HCT116 (cell line): ENCODE data around the gene RFX1.

Experiments used
- ATF3 ChIP-seq: IDR thresholded peaks from 2 replicates; pipeline ENCODE4 v1.6.1; 2012
- CBX3 ChIP-seq: IDR thresholded peaks from 2 replicates; pipeline ENCODE4 v1.6.1; 2012; ENCODE audit warnings: low read depth
- CEBPB ChIP-seq: IDR thresholded peaks from 2 replicates; pipeline ENCODE4 v1.6.1; 2012; ENCODE audit warnings: low read depth
- CTCF ChIP-seq, 3 experiments: fragments of 200-600 bp in 1 of 3; sonication (generic) in 1 of 3; IDR thresholded peaks in 2 of 3; conservative IDR thresholded peaks in 1 of 3; 2 replicates each; pipeline ENCODE4 v1.5.1; 2012 to 2017; ENCODE audit warnings: low read depth in 2 of 3, low read length in 2 of 3, antibody characterized with exemption in 1 of 3, borderline replicate concordance in 1 of 3, control low read depth in 1 of 3, mild to moderate bottlenecking in 1 of 3, mixed read lengths in 1 of 3, mixed run types in 1 of 3, moderate library complexity in 1 of 3; ENCODE audit not compliant: insufficient read depth in 1 of 3
- EGR1 ChIP-seq: IDR thresholded peaks from 2 replicates; pipeline ENCODE4 v1.6.1; 2012; ENCODE audit warnings: low read depth
- ELF1 ChIP-seq: IDR thresholded peaks from 2 replicates; pipeline ENCODE4 v1.6.1; 2012; ENCODE audit warnings: low read depth, borderline replicate concordance
- EZH2 ChIP-seq: fragments of 200-600 bp; sonication (generic); IDR thresholded peaks from 2 replicates; pipeline ENCODE4 v1.6.1; 2017; ENCODE audit warnings: antibody characterized with exemption, mixed run types
- JUND ChIP-seq: IDR thresholded peaks from 2 replicates; pipeline ENCODE4 v1.6.1; 2012
- POLR2A ChIP-seq: IDR thresholded peaks from 2 replicates; pipeline ENCODE4 v1.7.0; 2011; ENCODE audit warnings: borderline replicate concordance; ENCODE audit not compliant: insufficient read depth, insufficient read length; ENCODE audit errors: extremely low read depth
- POLR2AphosphoS5 ChIP-seq: IDR thresholded peaks from 2 replicates; pipeline ENCODE4 v1.6.1; 2011; ENCODE audit warnings: mild to moderate bottlenecking, low read depth, low read length, moderate library complexity
- RAD21 ChIP-seq: IDR thresholded peaks from 2 replicates; pipeline ENCODE4 v1.6.1; 2012; ENCODE audit warnings: low read depth, mild to moderate bottlenecking
- SRF ChIP-seq: IDR thresholded peaks from 2 replicates; pipeline ENCODE4 v1.6.1; 2012; ENCODE audit warnings: low read depth
- YY1 ChIP-seq: IDR thresholded peaks from 2 replicates; pipeline ENCODE4 v1.6.1; 2011; ENCODE audit warnings: low read length, low read depth, moderate library complexity, mild to moderate bottlenecking; ENCODE audit not compliant: insufficient replicate concordance; ENCODE audit errors: extremely low read depth
- ZNF274 ChIP-seq: fragments of 200-500 bp; sonication (Bioruptor generic); IDR thresholded peaks from 2 replicates; pipeline ENCODE4 v1.6.1; 2014; ENCODE audit warnings: mild to moderate bottlenecking, low read depth, low read length, inconsistent platforms

- no peak for TF ChIP-seq CTCF (IDR thresholded peaks at IDR 0.05 in 2 of 3, conservative IDR thresholded peaks at IDR 0.05 in 1 of 3; ENCODE audit: borderline replicate concordance in 1 of 3, insufficient read depth in 1 of 3, low read depth in 2 of 3, low read length in 2 of 3)
- no peak for TF ChIP-seq ZNF274
- no peak for TF ChIP-seq EZH2
- TF ChIP-seq RAD21 = no peak
- TF ChIP-seq POLR2A = no peak
- no peak for TF ChIP-seq ATF3
- no peak for TF ChIP-seq SRF
- no peak for TF ChIP-seq YY1
- no peak for TF ChIP-seq CEBPB
- TF ChIP-seq ELF1 = no peak
- no peak for TF ChIP-seq EGR1
- no peak for TF ChIP-seq CBX3
- TF ChIP-seq POLR2AphosphoS5 = no peak
- no peak for TF ChIP-seq JUND
Measured at GRCh38 chr19:13979686-13980085, 26.4 kb downstream of the RFX1 start.
